GM21447 (cell line): ENCODE results near the gene CBY2.

Experiments
- ATAC-seq: cut with Tn5 transposase; IDR thresholded peaks from one replicate; pipeline ENCODE4 v1.9.1; 2021; ENCODE audit not compliant: unreplicated experiment

The CBY2 gene

DNA sequence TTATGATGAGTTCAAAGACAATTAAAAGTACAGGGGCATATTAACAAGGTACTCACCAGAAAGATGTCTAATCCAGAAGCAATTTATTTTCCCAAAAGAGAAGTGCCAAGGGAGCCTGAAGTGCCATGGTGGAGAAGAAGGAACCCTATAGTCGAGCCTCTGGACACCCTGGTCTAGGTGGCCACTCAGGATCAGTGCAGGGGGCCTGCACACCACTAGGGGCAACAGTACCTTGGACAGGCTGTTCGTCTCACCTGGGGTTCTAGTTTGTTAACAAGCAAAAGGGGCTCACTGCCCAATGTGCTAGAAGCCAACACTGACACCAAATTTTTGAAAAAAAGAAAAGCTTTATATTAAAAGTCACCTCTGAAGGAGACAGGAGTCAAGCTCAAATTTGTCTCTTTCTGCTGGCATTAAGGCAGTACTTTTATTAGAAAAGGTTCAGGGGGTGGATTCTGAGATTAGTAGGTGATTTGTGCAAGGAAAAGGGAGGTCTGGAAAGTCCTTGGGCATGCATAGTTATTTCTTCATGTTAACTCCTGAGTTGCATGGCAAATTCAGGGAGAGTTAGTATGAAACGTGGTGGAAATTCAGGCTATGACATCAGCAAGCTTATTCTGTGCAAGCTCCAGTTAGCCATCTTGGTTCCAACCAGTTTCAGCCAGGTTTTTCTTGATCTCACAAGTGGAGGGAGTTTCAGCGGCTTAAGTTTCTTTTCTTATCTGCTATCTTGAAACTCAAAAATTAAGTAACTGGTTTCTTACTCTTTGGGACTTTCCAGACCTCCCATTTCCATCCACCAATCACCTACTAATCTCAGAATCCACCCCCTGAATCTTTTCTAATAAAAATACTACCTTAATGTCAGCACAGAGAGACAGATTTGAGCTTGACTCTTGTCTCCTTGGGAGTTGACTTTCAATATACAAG, 884 bp upstream of the CBY2 start:
- ATAC-seq, result peak; percentile 55

DNA sequence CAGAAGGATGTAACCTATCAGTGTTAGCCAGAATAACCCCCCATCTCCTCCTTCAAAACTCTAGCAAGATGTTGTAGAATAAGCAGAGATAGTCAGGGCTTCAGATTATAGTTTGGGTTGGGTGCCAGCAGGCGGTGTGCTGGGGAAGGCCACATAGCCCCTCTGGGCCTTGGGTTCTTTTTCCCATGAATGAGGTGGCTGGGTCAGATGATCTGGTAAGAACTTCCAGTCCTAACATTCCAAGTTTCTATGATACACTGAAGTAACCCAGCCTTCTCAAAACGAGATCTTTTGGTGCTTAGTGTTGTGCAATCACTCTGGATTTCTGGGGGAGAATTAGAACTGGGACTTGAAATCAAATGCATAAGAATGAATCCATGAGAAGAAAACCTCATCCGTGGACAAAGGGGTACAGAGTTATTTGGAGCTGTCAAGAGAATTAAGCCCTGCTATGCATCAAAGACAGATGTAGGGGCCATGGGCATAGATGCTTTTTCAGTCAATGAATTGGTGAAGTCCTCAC, 810 bp downstream of the CBY2 start:
- no peak for ATAC-seq

DNA sequence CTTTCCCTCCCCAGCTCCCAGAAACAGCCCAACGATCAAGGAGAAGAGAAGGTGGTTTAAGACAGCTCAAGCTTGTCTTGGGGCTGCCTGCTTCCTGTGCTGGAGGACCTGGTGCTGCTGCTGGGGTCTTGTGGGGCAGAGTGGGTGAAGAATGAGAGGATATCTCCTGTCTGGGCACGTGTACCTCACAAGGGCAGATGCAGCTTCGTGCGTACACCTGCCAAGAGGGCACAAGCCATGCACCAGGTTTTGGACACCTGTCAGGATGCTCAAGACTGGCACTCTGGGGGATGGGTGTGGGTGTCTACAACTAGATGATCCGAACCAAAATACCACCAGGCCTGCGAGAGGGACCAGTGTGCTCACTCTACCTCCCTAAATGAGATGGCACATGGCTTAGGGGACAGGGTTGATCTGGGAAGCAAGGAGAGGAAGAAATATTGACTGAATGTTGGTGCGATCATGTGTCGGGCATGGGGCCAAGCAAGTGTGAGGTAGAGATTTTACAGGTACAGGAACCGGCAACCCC, 2.2 kb downstream of the CBY2 start:
- ATAC-seq, result no peak

DNA sequence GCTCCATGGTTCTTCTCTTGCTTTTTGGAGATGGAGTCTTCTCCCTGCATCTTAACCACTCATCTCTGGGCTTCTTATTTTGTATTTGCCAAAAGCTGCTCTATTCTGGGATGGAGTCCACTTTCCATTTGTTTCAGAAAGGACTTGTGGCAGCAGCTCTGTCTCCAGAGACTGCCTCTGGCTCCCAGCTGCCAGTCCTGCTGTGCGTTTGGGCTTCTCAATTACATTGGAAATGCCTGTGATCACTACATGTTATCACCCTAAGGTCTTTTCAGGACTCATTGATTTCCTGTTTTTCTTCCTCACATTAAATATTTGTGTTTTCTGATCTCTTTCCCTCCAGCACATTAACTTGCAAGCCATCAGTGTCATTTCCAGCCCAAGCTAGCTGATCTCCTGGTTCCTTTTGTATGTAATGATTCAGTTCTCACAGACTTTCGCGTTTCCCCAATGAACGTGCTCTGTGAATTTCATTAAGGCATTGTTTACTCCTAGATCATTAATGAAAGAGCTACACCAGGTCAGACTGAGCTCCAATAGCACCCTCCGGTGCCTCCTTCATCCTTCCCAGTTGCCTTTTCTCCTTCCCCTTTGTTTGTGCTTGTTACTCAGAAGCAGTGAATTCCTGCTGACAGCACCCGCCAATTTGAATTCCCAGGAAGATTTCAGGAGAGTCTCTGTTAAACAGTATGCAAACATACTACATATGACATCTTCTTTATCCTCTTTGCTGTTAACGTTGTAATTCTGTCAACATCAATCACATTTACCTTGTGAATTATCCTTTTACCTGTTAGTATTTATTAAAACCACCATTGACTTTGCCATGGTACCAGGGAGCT, 3.0 kb downstream of the CBY2 start:
- no peak for ATAC-seq

DNA sequence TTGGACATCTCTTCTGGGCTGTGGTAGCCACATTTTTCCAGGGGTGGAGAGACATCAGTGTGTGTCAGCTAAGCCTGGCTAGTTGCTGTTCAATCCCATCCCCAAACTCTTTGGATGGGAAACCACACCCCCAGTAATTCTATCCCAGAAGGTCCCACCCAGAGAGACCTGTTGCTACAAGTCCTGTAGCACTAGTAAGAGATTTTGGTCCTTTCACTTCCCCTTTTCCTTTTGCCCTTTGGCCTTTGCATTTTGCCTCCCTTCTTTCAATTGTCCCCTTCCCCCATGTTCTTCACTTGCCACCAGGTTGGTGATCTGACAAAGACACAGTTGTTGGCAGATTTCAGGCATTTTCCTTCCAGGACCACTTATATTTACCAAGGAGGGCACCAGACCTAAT, 3.8 kb downstream of the CBY2 start:
- ATAC-seq, result peak; percentile 60

DNA sequence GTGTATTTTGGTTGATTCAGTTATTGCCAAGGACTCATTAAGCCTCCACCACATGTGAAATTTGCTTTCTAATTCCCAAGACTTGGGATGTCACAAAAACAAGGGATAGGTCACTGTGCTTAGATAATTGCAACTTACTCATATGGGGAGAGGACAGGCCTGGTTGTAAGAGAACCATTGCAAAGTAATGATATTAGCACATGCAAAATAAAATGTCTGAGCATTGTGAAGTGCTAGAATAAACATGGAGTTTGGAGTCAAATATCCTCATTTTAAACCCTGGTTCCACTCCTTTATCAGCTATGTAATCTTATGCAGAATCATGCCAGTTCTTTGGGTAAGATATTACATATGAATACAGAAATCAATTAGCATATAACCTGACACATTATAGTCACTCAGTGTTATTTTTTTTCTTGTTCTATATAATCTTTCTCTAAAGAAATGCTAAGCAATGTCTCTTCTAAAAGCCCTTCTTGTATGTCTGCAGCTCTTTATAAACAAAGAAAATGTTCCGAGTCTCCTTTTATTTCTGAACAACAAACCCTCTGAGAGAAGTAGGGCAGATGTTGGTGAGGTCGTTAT, 5.5 kb downstream of the CBY2 start:
- ATAC-seq, result no peak

DNA sequence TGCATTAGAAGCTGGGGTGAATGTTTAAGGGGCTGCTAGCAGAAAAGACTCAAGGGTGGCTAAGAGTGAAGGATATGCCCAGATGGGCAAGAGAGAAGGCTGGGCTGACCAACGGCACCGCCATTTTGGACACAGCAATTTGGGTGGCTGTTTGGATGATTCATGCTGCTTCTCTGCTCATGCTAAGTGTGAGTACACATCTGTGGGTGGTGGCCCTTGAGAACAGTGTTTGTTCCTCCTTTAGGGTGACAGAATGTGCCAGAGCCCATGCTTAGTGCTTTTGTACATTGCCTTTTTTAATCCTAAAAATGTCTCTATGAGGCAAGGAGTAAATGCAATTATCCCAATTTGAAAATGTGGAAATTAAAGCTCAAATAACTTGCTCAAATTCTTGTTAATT, 9.8 kb downstream of the CBY2 start:
- ATAC-seq, result no peak

DNA sequence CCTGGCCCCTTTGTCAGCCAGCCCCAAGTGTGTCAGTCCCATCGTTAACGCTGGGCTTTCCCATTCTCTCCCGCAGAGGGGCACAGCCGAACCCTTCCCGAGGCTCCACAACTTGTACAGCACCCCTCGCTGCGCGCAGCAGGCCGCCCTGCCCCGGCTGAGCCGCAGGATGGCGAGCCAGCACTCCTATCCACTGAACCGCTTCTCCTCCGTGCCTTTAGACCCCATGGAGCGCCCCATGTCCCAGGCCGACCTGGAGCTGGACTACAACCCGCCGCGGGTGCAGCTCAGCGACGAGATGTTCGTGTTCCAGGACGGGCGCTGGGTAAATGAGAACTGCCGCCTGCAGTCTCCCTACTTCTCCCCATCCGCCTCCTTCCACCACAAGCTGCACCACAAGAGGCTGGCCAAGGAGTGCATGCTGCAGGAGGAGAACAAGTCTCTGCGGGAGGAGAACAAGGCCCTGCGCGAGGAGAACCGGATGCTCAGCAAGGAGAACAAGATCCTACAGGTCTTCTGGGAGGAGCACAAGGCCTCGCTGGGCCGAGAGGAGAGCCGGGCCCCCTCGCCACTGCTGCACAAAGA, 11.1 kb downstream of the CBY2 start:
- no peak for ATAC-seq

DNA sequence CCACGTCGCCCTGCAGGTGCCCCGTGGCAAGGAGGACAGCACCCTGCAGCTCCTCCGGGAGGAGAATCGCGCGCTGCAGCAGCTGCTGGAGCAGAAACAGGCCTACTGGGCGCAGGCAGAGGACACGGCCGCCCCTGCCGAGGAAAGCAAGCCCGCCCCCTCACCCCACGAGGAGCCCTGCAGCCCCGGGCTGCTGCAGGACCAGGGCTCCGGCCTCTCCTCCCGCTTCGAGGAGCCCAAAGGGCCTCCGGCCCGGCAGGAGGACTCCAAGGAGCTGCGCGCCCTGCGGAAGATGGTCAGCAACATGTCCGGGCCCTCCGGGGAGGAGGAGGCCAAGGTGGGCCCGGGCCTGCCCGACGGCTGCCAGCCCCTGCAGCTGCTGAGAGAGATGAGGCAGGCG, 11.6 kb downstream of the CBY2 start:
- no peak for ATAC-seq

DNA sequence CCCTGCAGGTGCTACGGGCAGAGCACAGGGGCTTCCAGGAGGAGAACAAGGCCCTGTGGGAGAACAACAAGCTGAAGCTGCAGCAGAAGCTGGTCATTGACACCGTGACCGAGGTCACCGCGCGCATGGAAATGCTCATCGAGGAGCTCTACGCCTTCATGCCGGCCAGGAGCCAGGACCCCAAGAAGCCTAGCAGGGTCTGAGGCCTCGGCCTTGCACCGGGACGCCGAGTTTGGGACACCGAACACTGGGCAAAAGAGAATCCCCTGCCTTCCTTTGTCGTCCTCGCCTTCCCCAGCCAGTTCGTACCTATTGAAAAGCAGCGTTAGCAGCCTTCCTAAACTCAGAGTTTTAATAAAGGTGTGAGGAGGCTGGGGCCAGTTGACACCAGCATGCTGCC, 12.1 kb downstream of the CBY2 start:
- ATAC-seq, result no peak

DNA sequence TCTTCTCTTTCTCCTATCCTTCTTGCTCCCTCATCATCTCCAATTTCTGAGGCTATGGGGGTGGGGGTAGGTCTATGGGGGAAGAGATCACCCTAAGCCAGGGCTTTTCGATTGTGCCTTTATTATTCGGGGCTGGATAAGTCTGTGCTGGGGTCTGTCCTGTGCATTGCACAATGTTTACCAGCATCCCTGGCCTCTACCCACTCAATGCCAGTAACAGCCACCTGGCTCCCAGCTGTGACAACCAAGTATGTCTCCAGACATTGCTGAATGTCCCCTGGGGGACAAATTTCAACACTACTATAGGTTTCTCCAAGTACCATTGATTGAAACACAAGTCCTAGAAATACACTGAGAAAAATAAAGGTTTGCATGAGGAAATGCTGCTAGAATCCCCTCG, 13.2 kb downstream of the CBY2 start:
- ATAC-seq, result no peak

DNA sequence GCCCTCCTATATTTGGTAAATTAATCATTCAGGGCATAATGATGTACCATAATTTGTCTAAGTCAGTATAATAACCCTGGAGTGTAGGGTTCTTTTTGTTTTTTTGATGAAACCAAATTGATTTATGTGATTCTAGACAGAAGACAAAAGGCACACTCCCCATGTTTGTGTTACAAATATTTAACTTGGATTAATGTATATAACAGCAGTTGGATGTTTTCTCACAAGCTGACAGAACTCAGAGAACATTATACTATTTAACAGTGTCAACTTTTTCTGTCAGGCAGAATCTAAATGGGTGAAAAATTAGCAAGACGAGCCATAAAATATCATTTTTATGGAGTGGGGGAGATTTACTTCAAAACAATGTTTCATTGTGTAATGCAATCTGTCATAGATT, 15.2 kb downstream of the CBY2 start:
- ATAC-seq, result no peak

DNA sequence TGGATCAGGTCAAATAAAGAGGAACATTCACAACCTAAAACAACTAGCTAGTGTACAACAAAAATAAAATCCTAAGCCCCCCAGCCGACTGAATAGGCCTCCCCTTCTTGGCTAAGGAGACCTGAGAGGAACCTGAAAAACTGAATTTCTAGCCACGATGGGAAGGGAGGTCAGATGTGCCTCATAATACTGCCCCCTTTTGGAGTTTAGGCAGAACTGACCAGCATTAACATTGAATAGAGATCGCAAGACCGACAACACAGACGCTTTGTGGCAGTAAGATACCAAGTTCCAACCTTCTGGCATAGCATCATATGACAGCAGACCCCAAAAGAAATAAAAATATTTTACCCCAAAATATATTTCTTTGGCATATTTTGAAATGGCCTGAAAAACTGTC, 15.9 kb downstream of the CBY2 start:
- no peak for ATAC-seq

DNA sequence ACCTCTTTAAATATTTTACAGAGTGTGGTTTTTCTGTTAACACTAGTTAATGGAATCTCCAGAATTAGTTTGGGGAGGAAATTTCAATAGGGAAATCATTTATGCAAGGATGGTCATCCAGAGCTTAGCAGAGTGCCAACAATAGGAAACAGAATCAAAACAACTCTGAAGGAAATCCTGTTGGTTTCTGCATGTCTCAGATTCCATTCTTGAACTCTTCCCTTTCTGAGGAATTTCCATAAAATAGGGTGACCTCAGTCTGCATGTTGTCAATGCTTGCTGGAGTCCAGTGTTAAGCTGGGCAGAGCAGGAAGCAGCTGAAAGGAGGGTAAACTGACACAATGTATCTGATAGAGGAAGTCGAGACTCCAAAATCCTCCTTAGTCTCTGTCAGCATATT, 16.9 kb downstream of the CBY2 start:
- ATAC-seq, result no peak

DNA sequence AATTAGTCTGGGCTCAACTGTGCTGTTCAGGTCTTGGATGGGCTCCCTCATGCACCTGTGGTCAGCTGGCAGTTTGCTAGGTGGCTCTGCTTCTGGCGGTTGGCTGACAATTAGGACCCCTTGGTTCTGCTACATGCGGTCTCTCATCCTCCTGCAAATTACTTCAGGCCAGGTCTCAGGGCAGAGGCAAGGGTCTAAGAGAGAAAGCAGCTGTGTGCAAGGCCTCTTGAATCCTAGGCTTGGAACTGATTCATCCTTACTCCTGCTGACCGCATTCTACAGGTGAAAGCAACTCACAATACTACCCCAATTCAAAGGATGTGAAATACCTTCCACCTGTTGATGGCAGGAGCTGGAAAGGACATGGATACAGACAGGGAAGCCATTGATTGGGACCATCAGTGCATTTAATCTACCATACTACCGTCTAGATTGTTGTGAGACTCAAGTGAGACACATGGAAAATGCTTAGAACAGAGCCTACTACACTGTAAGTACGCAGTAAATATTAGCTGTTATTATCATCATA, 19.1 kb downstream of the CBY2 start:
- no peak for ATAC-seq

DNA sequence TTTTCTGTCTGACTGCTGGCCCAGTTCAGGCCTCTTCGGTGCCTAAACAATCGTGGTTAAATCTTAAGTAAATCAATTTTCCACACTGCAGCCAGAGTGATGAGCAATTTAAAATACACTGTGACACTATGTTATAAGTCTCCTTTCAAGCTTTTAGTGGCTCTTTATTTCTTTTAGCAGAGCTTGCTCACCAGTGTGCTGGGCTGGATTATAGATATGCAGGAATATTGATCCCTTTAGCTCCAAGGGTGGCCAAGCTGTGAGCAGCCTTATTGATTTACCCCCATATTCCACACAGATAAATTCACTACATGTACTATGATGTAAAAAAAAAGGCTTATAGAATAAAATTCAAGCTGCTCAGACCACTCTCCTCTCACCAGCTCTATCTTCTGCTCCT, 21.7 kb downstream of the CBY2 start:
- ATAC-seq, result no peak

DNA sequence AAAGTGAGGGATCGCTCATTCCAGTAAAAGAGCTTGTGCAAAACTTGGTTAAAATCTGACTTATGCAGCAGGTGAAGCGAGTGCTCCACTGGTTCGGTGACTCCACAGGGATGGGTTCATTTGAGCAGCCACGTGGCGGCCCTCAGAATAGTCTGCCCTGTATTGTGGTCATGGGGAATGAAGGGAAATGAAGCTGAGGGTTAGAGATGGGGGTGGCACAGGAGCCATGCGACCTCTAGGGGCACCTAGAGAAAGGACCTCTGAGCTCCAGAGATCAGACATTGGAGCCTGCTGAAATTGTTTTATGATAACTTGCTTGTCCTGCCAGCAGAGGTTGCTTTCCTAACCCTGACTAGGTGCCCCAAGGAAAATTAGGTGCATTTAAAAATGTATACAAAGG, 26.6 kb downstream of the CBY2 start:
- ATAC-seq, result no peak

DNA sequence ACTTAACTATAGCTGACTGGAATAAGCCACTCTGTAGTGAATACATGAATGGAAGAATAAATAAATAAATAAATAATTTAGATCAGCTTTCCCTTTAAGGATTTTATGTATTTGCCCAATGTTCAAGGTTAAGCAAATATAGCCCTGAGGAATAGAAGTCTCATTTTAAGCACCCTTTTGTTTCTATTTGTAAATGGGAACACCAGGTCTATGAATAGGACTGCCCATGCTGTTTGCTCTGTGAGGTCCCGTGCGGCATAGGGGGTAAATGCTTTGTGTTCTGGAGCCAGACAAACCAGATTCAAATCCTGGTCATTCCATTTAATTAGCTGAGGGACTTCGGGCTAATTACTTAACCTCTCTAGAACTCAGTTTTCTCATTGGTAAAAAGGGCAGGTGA, 29.3 kb downstream of the CBY2 start:
- no peak for ATAC-seq

DNA sequence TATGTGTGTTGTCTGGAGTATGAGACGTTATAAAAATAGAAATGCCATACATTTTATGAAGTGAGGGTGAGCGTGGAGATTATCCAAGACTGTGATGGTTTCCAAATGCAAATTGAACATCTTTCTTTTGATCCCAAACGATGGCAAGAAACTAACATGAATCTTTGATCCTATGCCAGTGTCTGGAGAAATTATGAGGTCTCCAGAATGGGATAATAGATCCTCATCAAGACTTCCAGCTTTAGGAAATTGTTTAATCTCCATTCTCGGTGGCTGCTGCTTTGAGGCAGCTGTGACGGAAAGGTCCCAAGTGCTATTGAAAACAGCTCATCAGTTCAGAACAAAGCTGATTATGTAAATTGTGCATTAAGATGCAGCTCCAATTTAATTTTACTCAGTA, 30.8 kb downstream of the CBY2 start:
- ATAC-seq, result no peak

DNA sequence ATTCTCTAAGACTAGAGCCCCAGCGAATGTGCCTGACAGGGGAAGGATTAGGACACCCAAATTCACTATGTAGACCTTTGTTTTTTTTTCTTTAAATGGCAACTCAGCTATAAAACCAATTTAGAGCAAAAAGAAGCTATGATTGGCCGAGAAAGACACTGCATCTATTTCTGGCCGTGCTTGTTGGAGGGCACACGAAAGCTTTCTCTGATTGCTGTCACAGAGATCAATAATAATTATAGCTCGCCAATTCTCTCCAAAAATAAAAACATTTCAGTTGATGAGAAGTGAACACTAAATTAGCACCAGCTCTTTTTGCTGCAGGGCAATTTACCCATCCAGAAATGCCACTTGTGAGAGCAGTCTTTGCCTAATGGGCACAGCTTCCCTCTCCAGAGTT, 31.2 kb downstream of the CBY2 start:
- ATAC-seq, result no peak

DNA sequence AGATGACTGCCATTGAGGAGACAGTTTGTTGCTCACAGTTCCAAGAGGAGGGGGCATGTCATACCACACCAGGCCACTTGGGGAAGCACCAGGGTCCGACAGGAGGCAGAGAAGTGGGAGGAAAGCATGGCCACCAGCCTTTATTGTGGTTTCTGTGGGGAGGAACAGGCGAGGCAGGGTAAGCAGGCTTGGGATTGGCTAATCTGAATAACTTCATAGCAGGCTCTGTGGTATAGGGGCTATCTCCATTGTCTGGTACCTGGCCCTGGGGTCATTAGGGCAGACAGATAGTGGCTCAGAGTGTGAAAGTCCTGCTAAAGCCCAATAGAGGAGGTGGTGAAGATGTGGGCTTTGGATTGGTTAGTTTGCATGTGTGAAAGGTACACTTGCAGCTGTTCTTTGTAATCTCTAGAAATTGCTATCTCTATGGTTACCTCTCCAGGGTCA, 35.5 kb downstream of the CBY2 start:
- ATAC-seq, result no peak
